GM19328 (cell line): ENCODE results near the gene WNT1.

Experiments used
- ATAC-seq: cut with Tn5 transposase; IDR thresholded peaks from one replicate; pipeline ENCODE4 v1.9.1; 2021; ENCODE audit warnings: mild to moderate bottlenecking, moderate library complexity; ENCODE audit not compliant: unreplicated experiment

Gene WNT1

DNA sequence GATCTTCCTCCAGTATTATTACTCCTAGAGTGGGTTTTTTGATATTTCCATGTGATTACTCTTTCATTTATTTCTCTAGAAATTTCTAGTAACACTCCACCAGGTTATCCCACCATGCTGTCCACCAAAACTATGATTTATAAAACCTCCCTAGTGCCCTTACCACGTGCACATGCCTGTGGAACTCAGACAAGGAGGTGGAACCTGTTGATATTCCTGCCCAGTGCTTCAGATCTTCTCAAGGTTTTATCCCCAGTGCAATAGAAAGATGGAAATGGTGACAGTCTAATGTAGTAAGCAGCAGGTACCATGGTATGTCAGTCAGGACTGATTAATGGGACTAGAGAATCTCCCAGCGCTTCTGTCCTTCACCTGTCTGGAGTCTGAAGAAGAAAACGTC, 17.3 kb upstream of the WNT1 start:
- ATAC-seq = no peak

DNA sequence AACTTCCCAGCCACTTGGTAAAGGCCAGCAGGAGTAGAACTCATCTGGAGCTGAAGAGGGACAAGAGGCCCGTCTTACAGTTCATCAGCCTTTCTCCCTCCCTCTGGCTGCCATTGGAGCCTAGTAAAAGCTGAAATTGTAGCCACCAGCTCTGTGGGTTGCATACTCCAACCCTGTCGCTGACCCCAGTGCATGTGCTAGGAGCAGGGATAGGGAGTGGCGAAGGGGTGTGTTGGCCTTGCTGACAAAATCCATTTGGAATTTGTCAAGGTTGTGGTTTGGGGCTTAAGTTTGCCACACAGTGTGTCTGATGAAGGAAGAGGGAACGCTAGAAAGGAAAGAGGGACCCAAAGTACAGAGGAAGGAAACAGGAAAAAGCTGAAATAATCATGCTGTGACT, 16.8 kb upstream of the WNT1 start:
- no peak for ATAC-seq

- no peak for ATAC-seq
These were observed 16.3 kb upstream of the WNT1 start for GRCh38 chr12:48961801-48962200.

GRCh38 chr12:48965298-48965838, 12.8 kb upstream of the WNT1 start:
- ATAC-seq = no peak

- no peak for ATAC-seq
These were observed 11.8 kb upstream of the WNT1 start for GRCh38 chr12:48966177-48966895.

GRCh38 chr12:48967991-48968390, 10.1 kb upstream of the WNT1 start:
- ATAC-seq = no peak

GRCh38 chr12:48968467-48968866, 9.7 kb upstream of the WNT1 start:
- ATAC-seq = no peak

DNA sequence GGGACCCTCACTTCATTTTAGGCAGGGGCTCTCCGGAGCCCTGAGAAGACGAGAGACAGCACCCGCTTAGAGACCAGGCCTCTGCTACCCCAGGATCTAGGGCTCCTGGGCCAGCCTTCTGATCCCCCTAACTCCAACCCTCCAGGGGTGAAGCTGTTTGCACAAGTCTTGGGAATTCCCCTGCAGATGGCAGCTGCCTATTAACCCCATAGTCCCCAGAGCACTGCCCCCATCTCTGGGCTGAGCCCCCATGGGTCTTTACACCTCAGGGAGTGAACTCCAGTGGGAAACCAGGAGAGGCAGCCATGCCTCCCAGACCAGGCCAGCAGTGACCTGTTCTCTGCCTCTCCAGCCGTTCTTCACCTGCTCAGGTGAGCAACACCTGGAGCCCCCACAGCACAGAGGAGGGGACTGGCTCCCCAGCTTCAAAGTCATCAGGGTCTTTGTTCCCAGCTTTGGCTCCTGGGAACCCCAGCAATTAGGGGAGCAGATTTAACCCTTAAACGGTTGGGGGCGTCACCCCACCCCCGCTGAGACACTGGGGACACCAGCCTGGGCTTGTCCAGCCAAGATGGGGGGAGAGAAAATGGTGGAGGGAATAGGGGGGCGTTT, 8.9 kb upstream of the WNT1 start:
- no peak for ATAC-seq

DNA sequence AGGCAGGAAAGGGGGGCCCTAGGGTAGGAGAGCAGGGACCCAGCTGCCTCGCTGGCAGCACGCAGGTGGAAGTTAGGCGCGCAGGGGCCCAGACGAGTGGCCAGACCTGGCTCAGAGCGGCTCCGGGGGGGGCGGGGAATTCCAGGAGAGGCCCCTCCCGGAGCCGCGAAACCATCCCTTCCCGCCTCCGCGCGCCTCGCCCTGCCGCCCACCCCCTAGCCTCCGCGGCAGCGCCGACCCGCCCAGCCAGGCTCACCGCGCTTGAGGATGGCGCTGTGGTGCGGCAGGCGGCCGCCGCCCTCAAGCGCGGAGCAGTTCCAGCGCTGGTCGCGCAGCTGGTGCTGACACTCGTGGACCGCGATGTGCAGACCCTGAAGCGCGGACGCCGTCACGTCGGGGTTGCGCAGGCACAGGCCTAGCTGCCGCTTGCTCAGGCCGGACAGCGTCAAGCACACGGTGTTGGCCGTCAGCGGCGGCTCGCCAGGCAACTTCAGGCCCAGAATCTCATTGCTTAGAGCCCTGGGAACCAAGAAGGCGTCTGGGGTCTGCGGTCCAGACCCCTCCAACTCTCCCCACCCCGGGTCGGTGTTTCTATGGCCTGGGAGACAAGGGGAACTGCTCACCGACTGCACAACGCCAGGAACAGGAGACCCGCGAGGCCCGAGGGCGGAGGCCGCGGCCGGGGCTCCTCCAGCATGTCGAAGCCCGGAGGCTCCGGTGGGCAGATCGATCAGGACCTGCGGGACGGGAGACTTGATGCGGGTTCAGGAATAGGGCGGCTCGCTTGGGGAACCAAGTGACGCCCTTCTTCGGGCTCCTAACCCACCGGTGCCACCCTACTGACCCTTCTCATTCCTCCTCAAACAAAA, 8.1 kb upstream of the WNT1 start:
- ATAC-seq = no peak

DNA sequence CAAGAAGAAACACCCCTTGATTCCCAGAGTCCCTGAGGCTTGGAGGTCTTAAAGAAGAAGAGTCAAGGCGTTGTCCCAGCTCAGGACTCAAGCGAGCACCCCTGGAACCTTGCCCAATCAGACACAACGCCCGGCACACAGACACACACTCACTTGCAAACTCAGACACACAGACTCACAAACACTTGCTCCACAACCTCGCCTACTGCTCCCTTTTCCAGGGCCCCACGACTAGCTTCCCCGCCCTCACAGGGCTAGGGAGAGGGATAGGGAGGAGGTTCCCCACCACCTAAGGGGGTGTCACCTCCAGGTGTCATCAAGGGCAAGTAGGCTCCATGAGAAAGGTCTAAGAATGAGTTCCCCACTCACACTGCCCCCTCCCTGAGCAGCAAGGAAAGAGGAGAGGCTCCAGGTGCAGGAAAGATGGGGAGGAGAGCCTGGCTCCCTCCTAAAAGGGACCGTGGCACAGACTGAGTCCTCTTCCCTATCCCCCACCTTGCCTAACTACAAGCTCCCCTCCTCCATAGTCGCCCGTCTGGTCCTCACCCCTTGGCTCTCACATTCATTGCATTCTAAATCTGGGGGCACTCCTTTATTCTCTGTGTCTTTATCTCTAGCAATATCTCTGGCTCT, 7.3 kb upstream of the WNT1 start:
- no peak for ATAC-seq

- no peak for ATAC-seq
These were observed 5.7 kb upstream of the WNT1 start for GRCh38 chr12:48972213-48972951.

DNA sequence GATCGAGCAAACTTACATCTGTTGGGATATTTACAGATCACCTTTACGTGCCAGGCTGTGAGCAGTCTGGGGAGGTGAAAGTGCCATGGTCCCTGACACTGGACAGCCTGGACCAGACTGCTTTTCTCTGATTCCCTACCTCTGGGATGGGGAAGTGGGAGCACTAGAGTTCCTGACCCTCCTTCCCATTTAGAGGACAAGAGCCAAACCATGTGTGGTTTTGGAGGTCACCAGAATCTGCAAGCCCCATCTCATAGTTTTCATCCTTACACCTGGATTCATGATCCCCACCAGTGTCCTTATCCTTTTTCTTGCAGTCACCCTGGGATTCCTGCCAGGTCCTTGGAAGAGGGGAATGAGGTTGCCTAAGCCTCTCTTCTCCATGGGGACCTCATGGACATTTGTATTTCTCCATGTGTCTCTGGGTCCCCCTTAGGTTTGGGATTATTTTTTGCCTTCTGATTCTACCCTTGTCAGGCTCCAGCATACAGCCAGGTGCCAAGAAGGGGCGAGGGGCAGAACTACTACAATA, 5.1 kb upstream of the WNT1 start:
- ATAC-seq = no peak

DNA sequence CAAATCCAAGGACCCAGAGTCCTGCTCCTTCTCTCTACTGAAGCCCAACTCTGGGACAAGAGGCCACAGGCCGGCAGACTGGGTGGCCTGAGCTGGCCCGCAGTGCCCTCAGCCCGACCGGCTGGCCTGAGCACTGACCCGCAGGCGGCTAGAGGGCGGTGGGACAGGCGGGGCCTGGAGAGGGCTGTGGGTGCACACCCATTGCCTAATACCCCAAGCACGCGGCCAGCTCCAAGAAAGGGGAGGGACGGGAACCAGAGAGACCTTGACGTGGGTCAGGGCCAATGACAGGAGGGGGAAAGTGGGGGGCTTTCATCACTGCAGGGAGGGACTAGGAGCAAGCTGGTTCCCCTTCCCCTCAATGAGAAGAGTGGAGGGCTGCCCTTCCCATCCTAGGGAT, 4.6 kb upstream of the WNT1 start:
- ATAC-seq = no peak

- ATAC-seq = no peak
These were observed 4.0 kb upstream of the WNT1 start for GRCh38 chr12:48973941-48974673.

- no peak for ATAC-seq
These were observed 536 bp upstream of the WNT1 start for GRCh38 chr12:48977290-48978281.

GRCh38 chr12:48978741-48979601, 849 bp downstream of the WNT1 start:
- ATAC-seq = no peak

DNA sequence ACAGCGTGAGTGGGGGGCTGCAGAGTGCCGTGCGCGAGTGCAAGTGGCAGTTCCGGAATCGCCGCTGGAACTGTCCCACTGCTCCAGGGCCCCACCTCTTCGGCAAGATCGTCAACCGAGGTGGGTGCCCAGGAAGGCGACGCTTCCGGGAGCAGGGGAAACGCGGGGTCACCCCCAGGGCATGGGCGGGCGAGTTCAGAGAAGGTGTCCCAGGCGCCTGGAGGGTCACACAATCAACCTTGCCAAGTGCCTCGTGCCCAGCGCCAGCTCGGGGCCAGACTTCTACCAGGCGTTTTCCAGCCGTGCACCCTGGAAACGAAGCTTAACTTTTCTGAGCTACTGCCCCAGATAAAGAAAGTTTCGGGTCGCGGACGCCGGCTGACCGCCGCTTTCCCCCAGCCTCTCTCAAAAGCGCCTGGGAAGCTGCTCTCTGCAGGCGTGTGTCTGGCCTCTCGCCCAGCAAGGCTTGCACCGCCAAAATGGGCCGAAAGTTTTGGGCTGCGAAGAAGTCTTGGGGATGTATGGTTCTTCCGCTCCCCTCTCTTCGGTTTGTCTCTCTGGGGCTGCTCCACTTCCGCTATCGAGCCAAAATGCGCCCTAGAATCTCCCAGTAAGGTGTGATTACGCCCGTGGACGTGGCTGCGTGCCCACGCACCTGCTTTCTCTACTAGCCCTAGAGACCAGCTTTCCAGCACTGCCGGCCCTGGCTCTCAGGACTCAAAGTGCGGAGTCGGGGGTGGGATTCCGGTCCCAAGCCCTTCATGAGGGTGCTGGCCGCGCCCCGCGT, 1.7 kb downstream of the WNT1 start:
- ATAC-seq = no peak
